HepG2 (cell line): ENCODE measurements around the gene TMTC2.

Experiments
- PHB2 ChIP-seq: fragments of 450-650 bp; IDR thresholded peaks from 2 replicates; pipeline ENCODE4 v1.6.1; 2018; ENCODE audit not compliant: partially characterized antibody
- ZNF224 ChIP-seq: sonication (generic); formaldehyde crosslinking; IDR thresholded peaks from 2 replicates; pipeline ENCODE4 v1.5.0; 2020; ENCODE audit warnings: mild to moderate bottlenecking, missing genetic modification reagents

GRCh38 chr12:83136411-83136810 lies 449.7 kb downstream of the TMTC2 start:
- TF ChIP-seq ZNF224, result no peak
- no peak for TF ChIP-seq PHB2
